GM12874 (cell line): ENCODE results near the gene MAP3K7CL.

Source experiments
- TF ChIP-seq, protein P1 (sequence below): IDR thresholded peaks from 2 replicates; pipeline ENCODE4 v1.5.1; 2011; ENCODE audit warnings: low read depth, mild to moderate bottlenecking, control low read depth, low read length, moderate library complexity; ENCODE audit not compliant: insufficient read depth

MAP3K7CL gene

DNA sequence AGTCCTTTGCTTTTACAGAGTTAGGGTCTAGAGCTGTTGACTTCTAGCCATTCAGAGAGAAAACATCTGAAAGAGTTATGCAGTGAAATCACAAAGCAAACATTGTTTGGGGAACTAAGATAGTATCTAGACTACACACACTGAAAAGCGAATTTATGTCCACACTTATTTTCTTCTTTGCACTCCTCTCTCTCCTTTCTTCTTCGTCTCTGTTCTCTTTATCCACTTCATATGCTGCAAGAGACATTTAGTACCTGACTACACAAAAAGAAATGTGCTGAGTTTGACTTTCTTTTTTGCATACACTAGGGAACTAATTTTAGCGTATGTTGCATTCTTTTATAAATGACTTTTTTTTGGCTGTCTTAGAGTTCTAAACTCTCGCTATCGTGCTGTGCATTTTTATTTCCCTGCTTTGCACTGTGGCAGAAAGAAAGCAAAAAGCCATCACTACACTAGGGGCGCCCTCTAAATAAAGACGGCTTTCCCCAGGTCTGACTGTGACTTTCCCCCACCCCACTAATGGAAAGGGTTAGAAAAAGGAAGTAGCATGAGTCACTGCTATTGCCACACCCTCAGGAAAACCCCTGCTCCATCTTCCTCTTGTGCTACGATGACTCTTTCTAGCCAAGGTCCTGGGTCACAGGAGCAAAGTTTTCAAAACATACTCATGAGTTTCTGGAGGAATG lies 65.7 kb downstream of the MAP3K7CL start:
- TF ChIP-seq, protein P1, sequence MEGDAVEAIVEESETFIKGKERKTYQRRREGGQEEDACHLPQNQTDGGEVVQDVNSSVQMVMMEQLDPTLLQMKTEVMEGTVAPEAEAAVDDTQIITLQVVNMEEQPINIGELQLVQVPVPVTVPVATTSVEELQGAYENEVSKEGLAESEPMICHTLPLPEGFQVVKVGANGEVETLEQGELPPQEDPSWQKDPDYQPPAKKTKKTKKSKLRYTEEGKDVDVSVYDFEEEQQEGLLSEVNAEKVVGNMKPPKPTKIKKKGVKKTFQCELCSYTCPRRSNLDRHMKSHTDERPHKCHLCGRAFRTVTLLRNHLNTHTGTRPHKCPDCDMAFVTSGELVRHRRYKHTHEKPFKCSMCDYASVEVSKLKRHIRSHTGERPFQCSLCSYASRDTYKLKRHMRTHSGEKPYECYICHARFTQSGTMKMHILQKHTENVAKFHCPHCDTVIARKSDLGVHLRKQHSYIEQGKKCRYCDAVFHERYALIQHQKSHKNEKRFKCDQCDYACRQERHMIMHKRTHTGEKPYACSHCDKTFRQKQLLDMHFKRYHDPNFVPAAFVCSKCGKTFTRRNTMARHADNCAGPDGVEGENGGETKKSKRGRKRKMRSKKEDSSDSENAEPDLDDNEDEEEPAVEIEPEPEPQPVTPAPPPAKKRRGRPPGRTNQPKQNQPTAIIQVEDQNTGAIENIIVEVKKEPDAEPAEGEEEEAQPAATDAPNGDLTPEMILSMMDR, result peak; percentile 51; the same call in 1 of the 2 replicates

GRCh38 chr21:29196670-29197191 lies 66.3 kb downstream of the MAP3K7CL start:
- TF ChIP-seq, protein P1, result no peak

- TF ChIP-seq, protein P1, result no peak
These were observed 70.7 kb downstream of the MAP3K7CL start for GRCh38 chr21:29201186-29201585.

DNA sequence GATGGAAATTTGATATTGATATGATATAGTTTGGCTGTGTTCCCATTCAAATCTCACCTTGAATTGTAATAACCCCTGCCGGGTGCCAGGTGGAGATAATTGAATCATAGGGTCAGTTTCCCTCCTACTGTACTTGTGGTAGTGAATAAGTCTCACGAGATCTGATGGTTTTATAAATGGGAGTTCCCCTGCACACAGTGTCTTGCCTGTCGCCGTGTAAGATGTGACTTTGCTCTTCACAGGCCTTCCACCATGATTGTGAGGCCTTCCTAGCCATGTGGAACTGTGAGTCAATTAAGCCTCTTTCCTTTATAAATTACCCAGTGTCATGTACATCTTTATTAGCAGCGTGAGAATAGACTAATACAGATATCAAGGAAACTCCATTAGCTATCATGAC lies 74.6 kb downstream of the MAP3K7CL start:
- TF ChIP-seq, protein P1, result no peak

DNA sequence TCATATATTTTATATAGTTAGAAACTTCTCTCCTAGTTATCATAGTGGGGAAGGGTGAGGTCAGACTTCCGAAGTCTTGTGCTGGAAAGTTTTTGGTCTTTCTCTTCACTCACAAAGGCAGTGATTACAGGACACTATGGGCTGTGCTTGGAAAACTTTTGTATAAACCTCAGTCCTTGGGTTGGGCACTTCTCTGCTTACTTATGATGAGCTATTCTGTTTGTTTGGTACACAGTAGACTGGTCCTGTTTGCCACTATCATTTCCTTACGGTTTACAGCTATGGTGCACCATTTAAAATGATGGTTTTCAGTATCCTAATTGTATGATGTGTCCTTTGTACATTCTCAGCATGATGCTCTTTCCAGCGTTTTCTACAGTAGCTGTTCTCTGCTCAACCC lies 75.5 kb downstream of the MAP3K7CL start:
- TF ChIP-seq, protein P1, result no peak

DNA sequence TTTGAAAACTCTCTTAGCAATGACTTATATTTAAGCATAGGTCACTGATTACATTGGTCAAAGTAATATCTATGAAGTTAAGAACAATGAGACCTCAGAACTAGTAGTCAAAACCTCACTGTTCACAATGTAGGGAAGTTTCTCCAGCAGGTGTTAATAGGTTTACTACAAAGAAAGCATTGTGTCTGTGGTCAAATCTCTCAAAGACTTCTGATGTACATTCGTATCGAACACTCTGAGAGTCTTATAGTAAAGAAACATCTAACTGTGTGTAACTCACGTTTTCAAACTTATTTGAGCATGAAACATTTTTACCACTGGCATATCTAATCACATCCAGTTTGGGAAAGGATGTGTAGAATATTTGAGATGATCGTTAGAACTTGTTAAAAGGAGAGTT lies 76.0 kb downstream of the MAP3K7CL start:
- TF ChIP-seq, protein P1, result no peak

- TF ChIP-seq, protein P1, result no peak
These were observed 76.8 kb downstream of the MAP3K7CL start for GRCh38 chr21:29207201-29207600.
